Measurements from ENCODE around the gene PRSS57.

Gene PRSS57

GRCh38 chr19:651991-652390 is 43.3 kb downstream of the PRSS57 start:
- Mint-ChIP-seq H3K9me3 (no peaks in the 10 kb centered on the region), H3K36me3 (ENCODE audit: low read depth) (peaks cover 100% of the 10 kb centered on the region), H3K4me1 (ENCODE audit: low read depth) (peaks cover 24% of the 10 kb centered on the region), H3K27ac (no peak overlapping the region), H3K4me3 (no peak overlapping the region), H3K27me3 (no peaks in the 10 kb centered on the region)
- intact Hi-C loops (cut with micrococcal nuclease): no loop called here

GRCh38 chr19:651114-651818 is 44.0 kb downstream of the PRSS57 start:
- Mint-ChIP-seq H3K4me1 (ENCODE audit: low read depth) (peaks cover 17% of the 10 kb centered on the region), H3K36me3 (ENCODE audit: low read depth) (peaks cover 100% of the 10 kb centered on the region)

GRCh38 chr19:650121-650520 is 45.1 kb downstream of the PRSS57 start:
- H3K4me3 Mint-ChIP-seq: no peak overlapping the region
- no peaks in the 10 kb centered on the region for H3K27me3 Mint-ChIP-seq
- H3K4me1 Mint-ChIP-seq (ENCODE audit: low read depth): peaks cover 6% of the 10 kb centered on the region
- intact Hi-C loops (cut with micrococcal nuclease): no loop called here
- H3K36me3 Mint-ChIP-seq (ENCODE audit: low read depth): peaks cover 100% of the 10 kb centered on the region
- H3K27ac Mint-ChIP-seq: no peak overlapping the region
- no peaks in the 10 kb centered on the region for H3K9me3 Mint-ChIP-seq

More at GRCh38 chr19:651114-651818, 44.0 kb downstream of the PRSS57 start:
- Mint-ChIP-seq H3K27me3 (no peaks in the 10 kb centered on the region), H3K27ac (no peak overlapping the region), H3K4me3 (no peak overlapping the region), H3K9me3 (no peaks in the 10 kb centered on the region)
- intact Hi-C loops (cut with micrococcal nuclease): no loop called here

- Mint-ChIP-seq H3K36me3 (ENCODE audit: low read depth) (peaks cover 100% of the 10 kb centered on the region), H3K9me3 (no peaks in the 10 kb centered on the region), H3K27ac (no peak overlapping the region), H3K4me1 (ENCODE audit: low read depth) (no peaks in the 10 kb centered on the region), H3K4me3 (no peak overlapping the region), H3K27me3 (no peaks in the 10 kb centered on the region)
- intact Hi-C loops (cut with micrococcal nuclease): no loop called here
Observed at GRCh38 chr19:648904-649801, 46.1 kb downstream of the PRSS57 start.

- no peak overlapping the region for H3K27ac Mint-ChIP-seq
- peaks cover 99% of the 10 kb centered on the region for H3K36me3 Mint-ChIP-seq (ENCODE audit: low read depth)
- H3K9me3 Mint-ChIP-seq: no peaks in the 10 kb centered on the region
- H3K4me3 Mint-ChIP-seq: no peak overlapping the region
- intact Hi-C loops (cut with micrococcal nuclease): no loop called here
- H3K4me1 Mint-ChIP-seq (ENCODE audit: low read depth): no peaks in the 10 kb centered on the region
- no peaks in the 10 kb centered on the region for H3K27me3 Mint-ChIP-seq
Observed at GRCh38 chr19:648305-648704, 46.9 kb downstream of the PRSS57 start.

- peaks cover 93% of the 10 kb centered on the region for H3K36me3 Mint-ChIP-seq (ENCODE audit: low read depth)
- H3K27ac Mint-ChIP-seq: no peak overlapping the region
- no peak overlapping the region for H3K4me3 Mint-ChIP-seq
- no peaks in the 10 kb centered on the region for H3K4me1 Mint-ChIP-seq (ENCODE audit: low read depth)
- H3K9me3 Mint-ChIP-seq: no peaks in the 10 kb centered on the region
- intact Hi-C loops (cut with micrococcal nuclease): no loop called here
- H3K27me3 Mint-ChIP-seq: no peaks in the 10 kb centered on the region
Observed at GRCh38 chr19:647566-648284, 47.5 kb downstream of the PRSS57 start.

- no peak overlapping the region for H3K27ac Mint-ChIP-seq
- intact Hi-C loops (cut with micrococcal nuclease): no loop called here
Observed at GRCh38 chr19:646779-647565, 48.3 kb downstream of the PRSS57 start.

GRCh38 chr19:645912-646778 is 49.1 kb downstream of the PRSS57 start:
- H3K4me1 Mint-ChIP-seq (ENCODE audit: low read depth): no peaks in the 10 kb centered on the region
- H3K27me3 Mint-ChIP-seq: peaks cover 4% of the 10 kb centered on the region
- H3K4me3 Mint-ChIP-seq: no peak overlapping the region
- H3K36me3 Mint-ChIP-seq (ENCODE audit: low read depth): peaks cover 77% of the 10 kb centered on the region
- H3K9me3 Mint-ChIP-seq: no peaks in the 10 kb centered on the region
- intact Hi-C loops (cut with micrococcal nuclease): no loop called here
- H3K27ac Mint-ChIP-seq: no peak overlapping the region

More at GRCh38 chr19:646779-647565, 48.3 kb downstream of the PRSS57 start:
- Mint-ChIP-seq H3K9me3 (no peaks in the 10 kb centered on the region), H3K36me3 (ENCODE audit: low read depth) (peaks cover 85% of the 10 kb centered on the region), H3K4me1 (ENCODE audit: low read depth) (no peaks in the 10 kb centered on the region), H3K27me3 (no peaks in the 10 kb centered on the region), H3K4me3 (no peak overlapping the region)

- no peaks in the 10 kb centered on the region for H3K9me3 Mint-ChIP-seq
- H3K27ac Mint-ChIP-seq: no peak overlapping the region
- H3K4me1 Mint-ChIP-seq (ENCODE audit: low read depth): peaks cover 5% of the 10 kb centered on the region
- no peak overlapping the region for H3K4me3 Mint-ChIP-seq
- H3K36me3 Mint-ChIP-seq (ENCODE audit: low read depth): peaks cover 64% of the 10 kb centered on the region
- intact Hi-C loops (cut with micrococcal nuclease): no loop called here
- peaks cover 14% of the 10 kb centered on the region for H3K27me3 Mint-ChIP-seq
Observed at GRCh38 chr19:644789-645188, 50.5 kb downstream of the PRSS57 start.

GRCh38 chr19:644363-644762 is 50.9 kb downstream of the PRSS57 start:
- Mint-ChIP-seq H3K9me3 (no peaks in the 10 kb centered on the region), H3K27ac (no peak overlapping the region), H3K4me1 (ENCODE audit: low read depth) (peaks cover 9% of the 10 kb centered on the region), H3K27me3 (peaks cover 16% of the 10 kb centered on the region), H3K36me3 (ENCODE audit: low read depth) (peaks cover 59% of the 10 kb centered on the region), H3K4me3 (no peak overlapping the region)
- intact Hi-C loops (cut with micrococcal nuclease): no loop called here

- H3K4me3 Mint-ChIP-seq: no peak overlapping the region
- intact Hi-C loops (cut with micrococcal nuclease): no loop called here
- H3K36me3 Mint-ChIP-seq (ENCODE audit: low read depth): peaks cover 53% of the 10 kb centered on the region
- H3K27ac Mint-ChIP-seq: no peak overlapping the region
- H3K27me3 Mint-ChIP-seq: peaks cover 22% of the 10 kb centered on the region
- H3K4me1 Mint-ChIP-seq (ENCODE audit: low read depth): peaks cover 13% of the 10 kb centered on the region
- H3K9me3 Mint-ChIP-seq: no peaks in the 10 kb centered on the region
Observed at GRCh38 chr19:643736-644135, 51.5 kb downstream of the PRSS57 start.

GRCh38 chr19:642767-643727 is 52.2 kb downstream of the PRSS57 start:
- H3K27me3 Mint-ChIP-seq: peaks cover 29% of the 10 kb centered on the region
- no peak overlapping the region for H3K27ac Mint-ChIP-seq
- peaks cover 46% of the 10 kb centered on the region for H3K36me3 Mint-ChIP-seq (ENCODE audit: low read depth)
- no peaks in the 10 kb centered on the region for H3K9me3 Mint-ChIP-seq
- intact Hi-C loops (cut with micrococcal nuclease): no loop called here
- H3K4me3 Mint-ChIP-seq: no peak overlapping the region
- H3K4me1 Mint-ChIP-seq (ENCODE audit: low read depth): peaks cover 13% of the 10 kb centered on the region

All from dendritic cell treated with granulocyte-macrophage colony-stimulating factor and Interleukin-4, amounts not matched to agents 40 ng/mL and 50 ng/mL, for 4 days (primary cell).